SK-N-SH (cell line): ENCODE results near the gene KCNN1.

ENCODE experiments used
- CHD2 ChIP-seq: fragments of 150-350 bp; IDR thresholded peaks from 2 replicates; pipeline ENCODE4 v1.6.1; 2018; ENCODE audit warnings: low read length; ENCODE audit not compliant: partially characterized antibody
- EP300 ChIP-seq, 2 experiments: IDR thresholded peaks; 2 replicates each; pipeline versions ENCODE4 v1.4.0 to v1.6.1; 2012; ENCODE audit warnings: borderline replicate concordance in 1 of 2, low read depth in 1 of 2, low read length in 1 of 2
- MEF2A ChIP-seq: IDR thresholded peaks from 2 replicates; pipeline ENCODE4 v1.4.0; 2012; ENCODE audit warnings: low read depth, borderline replicate concordance
- SIN3A ChIP-seq: IDR thresholded peaks from 2 replicates; pipeline ENCODE4 v1.6.1; 2012; ENCODE audit warnings: low read depth, mild to moderate bottlenecking, low read length, moderate library complexity, borderline replicate concordance
- TF ChIP-seq, protein P1 (sequence below): fragments of 200-600 bp; sonication (generic); IDR thresholded peaks from 2 replicates; pipeline ENCODE4 v1.6.1; 2017; ENCODE audit warnings: antibody characterized with exemption, mild to moderate bottlenecking, moderate library complexity

DNA sequence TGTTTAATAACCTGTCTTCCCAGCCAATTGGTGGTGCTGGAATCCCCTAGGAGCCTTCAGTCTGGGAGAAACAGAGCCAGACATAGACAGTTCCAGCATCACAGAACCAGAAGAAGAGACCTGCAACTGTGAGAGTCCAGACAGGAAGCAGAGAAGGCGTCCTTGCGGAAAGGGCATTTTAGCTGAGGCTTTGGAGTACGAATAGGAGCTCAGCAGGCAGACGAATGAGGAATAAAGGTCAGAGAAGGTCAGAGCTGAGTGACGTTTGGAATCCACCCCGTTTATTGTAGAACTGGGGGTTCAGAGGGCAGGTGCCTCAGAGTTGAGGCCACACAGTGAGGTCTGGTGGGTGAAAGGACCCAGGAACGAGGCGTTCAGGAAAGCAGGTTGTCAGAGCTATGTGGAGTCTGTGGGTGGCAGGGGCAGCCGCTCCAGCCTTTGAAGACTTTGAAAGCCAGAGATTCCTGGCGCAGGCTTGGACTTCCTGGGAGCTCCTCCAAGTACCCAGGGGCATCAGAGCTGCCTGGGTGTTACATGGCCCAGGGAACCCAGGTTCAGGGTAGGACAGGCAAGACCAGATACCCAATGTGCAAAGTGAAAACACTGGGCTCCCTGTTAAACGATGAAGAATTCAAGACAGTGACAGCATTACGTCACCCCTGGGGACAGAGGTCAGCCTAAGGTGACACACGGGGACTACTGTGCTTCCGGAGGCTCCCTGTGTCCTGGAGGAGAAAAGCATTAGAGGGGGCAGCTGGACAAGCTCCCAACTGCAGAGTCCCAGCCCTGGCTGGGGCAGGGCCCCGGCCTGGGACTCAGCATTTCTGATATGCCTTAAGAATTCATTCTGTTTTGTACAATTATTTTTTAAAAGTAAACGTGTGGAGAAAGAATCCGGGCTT is 46.6 kb downstream of the KCNN1 start:
- TF ChIP-seq EP300 (IDR thresholded peaks at IDR 0.05; ENCODE audit: borderline replicate concordance in 1 of 2, low read depth in 1 of 2, low read length in 1 of 2) (no peak), CHD2 (no peak), SIN3A (no peak), MEF2A (no peak)
- TF ChIP-seq, protein P1, sequence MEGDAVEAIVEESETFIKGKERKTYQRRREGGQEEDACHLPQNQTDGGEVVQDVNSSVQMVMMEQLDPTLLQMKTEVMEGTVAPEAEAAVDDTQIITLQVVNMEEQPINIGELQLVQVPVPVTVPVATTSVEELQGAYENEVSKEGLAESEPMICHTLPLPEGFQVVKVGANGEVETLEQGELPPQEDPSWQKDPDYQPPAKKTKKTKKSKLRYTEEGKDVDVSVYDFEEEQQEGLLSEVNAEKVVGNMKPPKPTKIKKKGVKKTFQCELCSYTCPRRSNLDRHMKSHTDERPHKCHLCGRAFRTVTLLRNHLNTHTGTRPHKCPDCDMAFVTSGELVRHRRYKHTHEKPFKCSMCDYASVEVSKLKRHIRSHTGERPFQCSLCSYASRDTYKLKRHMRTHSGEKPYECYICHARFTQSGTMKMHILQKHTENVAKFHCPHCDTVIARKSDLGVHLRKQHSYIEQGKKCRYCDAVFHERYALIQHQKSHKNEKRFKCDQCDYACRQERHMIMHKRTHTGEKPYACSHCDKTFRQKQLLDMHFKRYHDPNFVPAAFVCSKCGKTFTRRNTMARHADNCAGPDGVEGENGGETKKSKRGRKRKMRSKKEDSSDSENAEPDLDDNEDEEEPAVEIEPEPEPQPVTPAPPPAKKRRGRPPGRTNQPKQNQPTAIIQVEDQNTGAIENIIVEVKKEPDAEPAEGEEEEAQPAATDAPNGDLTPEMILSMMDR = no peak
